Measurements from ENCODE around the gene ITPR3.

ITPR3 gene

DNA sequence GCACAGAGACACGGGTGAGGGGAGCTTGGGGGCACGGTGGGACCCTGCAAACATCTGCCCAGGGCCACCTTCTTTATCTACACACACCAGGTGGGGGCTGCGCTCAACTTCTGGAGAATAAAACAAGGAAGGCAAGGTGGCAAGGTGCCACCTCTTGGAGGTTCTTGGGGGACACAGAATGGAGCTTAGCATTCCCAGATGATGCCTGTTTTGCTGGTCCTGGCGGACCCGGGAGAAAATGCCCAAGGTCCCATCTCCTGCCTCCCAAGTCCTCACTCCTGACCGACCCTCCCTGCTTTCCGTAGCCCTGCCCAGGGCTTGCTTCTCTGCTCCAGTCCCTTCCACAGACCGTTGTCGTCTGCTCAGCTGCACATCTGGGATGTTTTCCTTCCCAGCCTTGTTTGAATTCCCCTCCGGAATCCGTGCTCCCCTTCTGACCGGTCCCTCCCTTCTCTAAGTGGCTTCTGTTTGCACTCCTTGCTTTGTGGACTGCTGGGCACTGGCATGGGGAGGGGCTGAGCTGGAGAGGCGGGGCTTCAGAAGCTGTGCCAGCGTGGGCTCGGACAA lies 13.1 kb downstream of the ITPR3 start:
- Histone ChIP-seq H3K4me3 (ENCODE audit: low read depth, low read length, poor library complexity, severe bottlenecking) (peak overlapping the region; percentile 62), H3K27me3 (ENCODE audit: insufficient read depth, low read length) (no peaks in the 10 kb centered on the region), H2AFZ (ENCODE audit: low read length) (no peak overlapping the region), H3K4me2 (ENCODE audit: low read length) (peak overlapping the region; percentile 95), H3K9me2 (ENCODE audit: low read depth, low read length) (no peaks in the 10 kb centered on the region), H3K36me3 (ENCODE audit: insufficient read depth, low read length) (peaks cover 7% of the 10 kb centered on the region; the same call in 1 of the 2 replicates), H3K79me2 (ENCODE audit: insufficient read depth, low read length) (peaks cover 15% of the 10 kb centered on the region), H3K4me1 (ENCODE audit: insufficient read depth, low read length, severe bottlenecking) (peaks cover 27% of the 10 kb centered on the region), H4K20me1 (ENCODE audit: insufficient read depth, low read length) (no peaks in the 10 kb centered on the region), H3K9ac (ENCODE audit: low read length) (peak overlapping the region; percentile 59; the same call in 1 of the 2 replicates), H3K27ac (ENCODE audit: low read depth, low read length, poor library complexity, severe bottlenecking) (no peak overlapping the region), H3F3A (ENCODE audit: insufficient read depth, low read length) (no peaks in the 10 kb centered on the region), H3K9me3 (ENCODE audit: low read length) (no peaks in the 10 kb centered on the region)
- TF ChIP-seq, protein P1, sequence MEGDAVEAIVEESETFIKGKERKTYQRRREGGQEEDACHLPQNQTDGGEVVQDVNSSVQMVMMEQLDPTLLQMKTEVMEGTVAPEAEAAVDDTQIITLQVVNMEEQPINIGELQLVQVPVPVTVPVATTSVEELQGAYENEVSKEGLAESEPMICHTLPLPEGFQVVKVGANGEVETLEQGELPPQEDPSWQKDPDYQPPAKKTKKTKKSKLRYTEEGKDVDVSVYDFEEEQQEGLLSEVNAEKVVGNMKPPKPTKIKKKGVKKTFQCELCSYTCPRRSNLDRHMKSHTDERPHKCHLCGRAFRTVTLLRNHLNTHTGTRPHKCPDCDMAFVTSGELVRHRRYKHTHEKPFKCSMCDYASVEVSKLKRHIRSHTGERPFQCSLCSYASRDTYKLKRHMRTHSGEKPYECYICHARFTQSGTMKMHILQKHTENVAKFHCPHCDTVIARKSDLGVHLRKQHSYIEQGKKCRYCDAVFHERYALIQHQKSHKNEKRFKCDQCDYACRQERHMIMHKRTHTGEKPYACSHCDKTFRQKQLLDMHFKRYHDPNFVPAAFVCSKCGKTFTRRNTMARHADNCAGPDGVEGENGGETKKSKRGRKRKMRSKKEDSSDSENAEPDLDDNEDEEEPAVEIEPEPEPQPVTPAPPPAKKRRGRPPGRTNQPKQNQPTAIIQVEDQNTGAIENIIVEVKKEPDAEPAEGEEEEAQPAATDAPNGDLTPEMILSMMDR (IDR thresholded peaks at IDR 0.05; ENCODE audit: low read length), result no peak
- no peak for TF ChIP-seq EZH2 (IDR thresholded peaks at IDR 0.05; ENCODE audit: borderline replicate concordance, low read length)

DNA sequence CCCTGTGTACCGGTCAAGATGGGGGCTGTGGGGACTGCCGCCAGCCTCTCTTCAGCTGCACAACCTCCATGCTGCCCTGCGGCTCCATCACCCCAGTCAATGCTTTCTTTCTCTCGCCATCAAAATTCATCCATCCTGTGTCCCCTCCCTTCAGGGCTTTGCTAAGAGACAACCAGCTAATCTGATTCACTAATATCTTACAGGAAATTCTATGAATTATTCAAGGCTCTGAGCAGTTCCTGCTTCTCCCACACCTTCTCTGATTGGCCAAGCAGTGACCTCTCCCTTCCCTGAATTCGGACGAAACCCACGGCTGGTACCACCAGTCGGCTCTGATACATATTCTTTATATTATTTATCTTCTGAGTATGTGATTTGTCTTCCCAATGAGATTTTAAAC lies 13.8 kb downstream of the ITPR3 start:
- Histone ChIP-seq H3K9me2 (ENCODE audit: low read depth, low read length) (no peaks in the 10 kb centered on the region), H3K4me1 (ENCODE audit: insufficient read depth, low read length, severe bottlenecking) (peaks cover 26% of the 10 kb centered on the region), H3K9ac (ENCODE audit: low read length) (no peak overlapping the region), H3K9me3 (ENCODE audit: low read length) (no peaks in the 10 kb centered on the region), H4K20me1 (ENCODE audit: insufficient read depth, low read length) (no peaks in the 10 kb centered on the region), H3K4me3 (ENCODE audit: low read depth, low read length, poor library complexity, severe bottlenecking) (no peak overlapping the region), H3K36me3 (ENCODE audit: insufficient read depth, low read length) (peaks cover 7% of the 10 kb centered on the region; the same call in 1 of the 2 replicates), H3F3A (ENCODE audit: insufficient read depth, low read length) (no peaks in the 10 kb centered on the region), H3K4me2 (ENCODE audit: low read length) (no peak overlapping the region), H3K27me3 (ENCODE audit: insufficient read depth, low read length) (no peaks in the 10 kb centered on the region), H3K79me2 (ENCODE audit: insufficient read depth, low read length) (peaks cover 15% of the 10 kb centered on the region), H2AFZ (ENCODE audit: low read length) (no peak overlapping the region), H3K27ac (ENCODE audit: low read depth, low read length, poor library complexity, severe bottlenecking) (no peak overlapping the region)
- no peak for TF ChIP-seq EZH2 (IDR thresholded peaks at IDR 0.05; ENCODE audit: borderline replicate concordance, low read length)
- TF ChIP-seq, protein P1 (IDR thresholded peaks at IDR 0.05; ENCODE audit: low read length), result no peak

DNA sequence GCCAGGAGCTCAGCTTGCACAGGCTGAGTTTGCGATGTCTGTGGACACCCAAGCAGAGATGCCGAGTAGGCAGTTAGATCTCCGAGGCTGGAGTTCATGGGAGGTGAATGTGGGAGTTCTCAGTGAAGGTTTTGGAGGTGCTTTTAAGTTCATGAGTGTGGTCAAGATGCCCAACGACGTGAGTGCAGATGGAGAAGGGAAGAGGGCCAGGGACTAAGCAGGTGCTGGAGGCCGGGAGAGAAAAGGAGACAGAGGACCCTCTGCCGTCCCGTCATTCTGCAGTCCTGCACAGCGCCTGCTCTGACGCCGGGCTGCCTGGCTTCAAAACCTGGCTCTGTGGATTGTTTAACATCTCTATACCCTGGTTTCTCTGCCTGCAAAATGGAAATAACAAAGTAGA lies 15.5 kb downstream of the ITPR3 start:
- Histone ChIP-seq H3K4me3 (ENCODE audit: low read depth, low read length, poor library complexity, severe bottlenecking) (no peak overlapping the region), H3K79me2 (ENCODE audit: insufficient read depth, low read length) (peaks cover 15% of the 10 kb centered on the region), H3K27ac (ENCODE audit: low read depth, low read length, poor library complexity, severe bottlenecking) (no peak overlapping the region), H3K4me1 (ENCODE audit: insufficient read depth, low read length, severe bottlenecking) (peaks cover 17% of the 10 kb centered on the region), H3K9me2 (ENCODE audit: low read depth, low read length) (no peaks in the 10 kb centered on the region), H3K9me3 (ENCODE audit: low read length) (no peaks in the 10 kb centered on the region), H3K27me3 (ENCODE audit: insufficient read depth, low read length) (no peaks in the 10 kb centered on the region), H3K4me2 (ENCODE audit: low read length) (no peak overlapping the region), H3K9ac (ENCODE audit: low read length) (no peak overlapping the region), H3F3A (ENCODE audit: insufficient read depth, low read length) (no peaks in the 10 kb centered on the region), H3K36me3 (ENCODE audit: insufficient read depth, low read length) (peaks cover 23% of the 10 kb centered on the region), H2AFZ (ENCODE audit: low read length) (no peak overlapping the region), H4K20me1 (ENCODE audit: insufficient read depth, low read length) (no peaks in the 10 kb centered on the region)
- TF ChIP-seq EZH2 (IDR thresholded peaks at IDR 0.05; ENCODE audit: borderline replicate concordance, low read length), result no peak
- TF ChIP-seq, protein P1 (IDR thresholded peaks at IDR 0.05; ENCODE audit: low read length), result no peak
